SK-N-SH treated with all-trans-retinoic acid at 6 μM for 48 hours (cell line): ENCODE data around the gene MGMT.

Source experiments
- ATAC-seq: fragments of 200-7000 bp; cut with Tn5 transposase; 3 replicates; pipeline ENCODE4 v1.9.1; 2020; ENCODE audit warnings: mild to moderate bottlenecking, moderate library complexity
- ARNTL ChIP-seq: fragments of 450-650 bp; formaldehyde crosslinking; IDR thresholded peaks from 2 replicates; pipeline ENCODE4 v1.5.0; 2020; ENCODE audit warnings: low read depth, mild to moderate bottlenecking, moderate library complexity, borderline replicate concordance
- BACH2 ChIP-seq: fragments of 250-450 bp; sonication (Bioruptor Pico); IDR thresholded peaks from 2 replicates; pipeline ENCODE4 v1.9.0; 2021; ENCODE audit warnings: mild to moderate bottlenecking, borderline replicate concordance
- CREB5 ChIP-seq: fragments of 250-450 bp; sonication (Bioruptor Pico); IDR thresholded peaks from 2 replicates; pipeline ENCODE4 v1.5.1; 2020; ENCODE audit warnings: low read depth, mild to moderate bottlenecking, moderate library complexity
- CSDC2 ChIP-seq: fragments of 250-450 bp; sonication (Bioruptor Pico); IDR thresholded peaks from 2 replicates; pipeline ENCODE4 v1.5.0; 2020; ENCODE audit warnings: mild to moderate bottlenecking, moderate library complexity
- ESRRG ChIP-seq: fragments of 250-450 bp; sonication (Bioruptor Pico); IDR thresholded peaks from 2 replicates; pipeline ENCODE4 v1.6.1; 2021; ENCODE audit warnings: mild to moderate bottlenecking
- GLIS3 ChIP-seq: fragments of 250-450 bp; sonication (Bioruptor Pico); IDR thresholded peaks from 2 replicates; pipeline ENCODE4 v1.5.0; 2020; ENCODE audit warnings: mild to moderate bottlenecking, moderate library complexity
- ISL1 ChIP-seq: fragments of 250-450 bp; sonication (Bioruptor Pico); IDR thresholded peaks from 2 replicates; pipeline ENCODE4 v2.1.2; 2022; ENCODE audit warnings: mild to moderate bottlenecking, moderate library complexity
- PATZ1 ChIP-seq: fragments of 250-450 bp; sonication (Bioruptor Pico); IDR thresholded peaks from 2 replicates; pipeline ENCODE4 v1.8.0; 2020; ENCODE audit warnings: mild to moderate bottlenecking, moderate library complexity, borderline replicate concordance
- PPARA ChIP-seq: fragments of 250-450 bp; sonication (Bioruptor Pico); IDR thresholded peaks from 2 replicates; pipeline ENCODE4 v1.5.0; 2020; ENCODE audit warnings: mild to moderate bottlenecking, borderline replicate concordance
- RARB ChIP-seq: fragments of 250-450 bp; sonication (Bioruptor Pico); IDR thresholded peaks from 2 replicates; pipeline ENCODE4 v1.8.0; 2021; ENCODE audit warnings: mild to moderate bottlenecking, moderate library complexity
- SNAI2 ChIP-seq: fragments of 250-450 bp; sonication (Bioruptor Pico); IDR thresholded peaks from 2 replicates; pipeline ENCODE4 v1.5.0; 2020; ENCODE audit warnings: mild to moderate bottlenecking, moderate library complexity
- TCF4 ChIP-seq: fragments of 250-450 bp; sonication (Bioruptor Pico); IDR thresholded peaks from 2 replicates; pipeline ENCODE4 v1.8.0; 2021; ENCODE audit warnings: mild to moderate bottlenecking, moderate library complexity, borderline replicate concordance
- TOX ChIP-seq: fragments of 250-450 bp; sonication (Bioruptor Pico); IDR thresholded peaks from 2 replicates; pipeline ENCODE4 v1.8.0; 2021; ENCODE audit warnings: mild to moderate bottlenecking, moderate library complexity, borderline replicate concordance
- TSHZ2 ChIP-seq: fragments of 250-450 bp; sonication (Bioruptor Pico); IDR thresholded peaks from 2 replicates; pipeline ENCODE4 v1.5.0; 2020; ENCODE audit warnings: mild to moderate bottlenecking, moderate library complexity
- ZC3H10 ChIP-seq: fragments of 250-450 bp; sonication (Bioruptor Pico); IDR thresholded peaks from 2 replicates; pipeline ENCODE4 v1.5.1; 2021; ENCODE audit warnings: mild to moderate bottlenecking, moderate library complexity
- ZFP3 ChIP-seq: fragments of 250-450 bp; sonication (Bioruptor Pico); IDR thresholded peaks from 2 replicates; pipeline ENCODE4 v1.5.0; 2020; ENCODE audit warnings: mild to moderate bottlenecking, moderate library complexity
- ZFP30 ChIP-seq: fragments of 450-650 bp; formaldehyde crosslinking; IDR thresholded peaks from 2 replicates; pipeline ENCODE4 v1.5.0; 2022; ENCODE audit warnings: mild to moderate bottlenecking, moderate library complexity
- ZNF565 ChIP-seq: fragments of 450-650 bp; formaldehyde crosslinking; conservative IDR thresholded peaks from 2 replicates; pipeline ENCODE4 v1.5.0; 2020; ENCODE audit warnings: low read depth, mild to moderate bottlenecking, moderate library complexity
- ZNF70 ChIP-seq: fragments of 450-650 bp; formaldehyde crosslinking; IDR thresholded peaks from 2 replicates; pipeline ENCODE4 v1.5.0; 2020; ENCODE audit warnings: mild to moderate bottlenecking, moderate library complexity
- ZNF8 ChIP-seq: fragments of 450-650 bp; formaldehyde crosslinking; IDR thresholded peaks from 2 replicates; pipeline ENCODE4 v1.5.0; 2020; ENCODE audit warnings: mild to moderate bottlenecking, moderate library complexity
- TF ChIP-seq, protein P1 (sequence below): fragments of 250-450 bp; sonication (Bioruptor Pico); IDR thresholded peaks from 2 replicates; pipeline ENCODE4 v1.5.1; 2021; ENCODE audit warnings: mild to moderate bottlenecking, moderate library complexity
- TF ChIP-seq, protein P2 (sequence below): fragments of 250-450 bp; sonication (Bioruptor Pico); IDR thresholded peaks from 2 replicates; pipeline ENCODE4 v1.8.0; 2021; ENCODE audit warnings: low read depth, mild to moderate bottlenecking, moderate library complexity, borderline replicate concordance

Gene MGMT

GRCh38 chr10:129713659-129714265 lies 246.7 kb downstream of the MGMT start:
- TF ChIP-seq SNAI2 (CRISPR knock-in tag): no peak
- TF ChIP-seq ZNF8: no peak
- no peak for TF ChIP-seq ISL1 (CRISPR knock-in tag)
- TF ChIP-seq TCF4 (CRISPR knock-in tag): no peak
- no peak for TF ChIP-seq ZFP3
- TF ChIP-seq PPARA (CRISPR knock-in tag): no peak
- TF ChIP-seq, protein P1, sequence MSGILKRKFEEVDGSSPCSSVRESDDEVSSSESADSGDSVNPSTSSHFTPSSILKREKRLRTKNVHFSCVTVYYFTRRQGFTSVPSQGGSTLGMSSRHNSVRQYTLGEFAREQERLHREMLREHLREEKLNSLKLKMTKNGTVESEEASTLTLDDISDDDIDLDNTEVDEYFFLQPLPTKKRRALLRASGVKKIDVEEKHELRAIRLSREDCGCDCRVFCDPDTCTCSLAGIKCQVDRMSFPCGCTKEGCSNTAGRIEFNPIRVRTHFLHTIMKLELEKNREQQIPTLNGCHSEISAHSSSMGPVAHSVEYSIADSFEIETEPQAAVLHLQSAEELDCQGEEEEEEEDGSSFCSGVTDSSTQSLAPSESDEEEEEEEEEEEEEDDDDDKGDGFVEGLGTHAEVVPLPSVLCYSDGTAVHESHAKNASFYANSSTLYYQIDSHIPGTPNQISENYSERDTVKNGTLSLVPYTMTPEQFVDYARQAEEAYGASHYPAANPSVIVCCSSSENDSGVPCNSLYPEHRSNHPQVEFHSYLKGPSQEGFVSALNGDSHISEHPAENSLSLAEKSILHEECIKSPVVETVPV (CRISPR knock-in tag): no peak
- no peak for ATAC-seq

GRCh38 chr10:129715805-129716204 lies 248.8 kb downstream of the MGMT start:
- ATAC-seq: no peak
- TF ChIP-seq RARB (CRISPR knock-in tag) (no peak), TSHZ2 (CRISPR knock-in tag) (no peak), CREB5 (CRISPR knock-in tag) (no peak), PATZ1 (CRISPR knock-in tag) (no peak), ZFP30 (CRISPR knock-in tag) (no peak), BACH2 (CRISPR knock-in tag) (no peak), ARNTL (CRISPR knock-in tag) (no peak), GLIS3 (CRISPR knock-in tag) (no peak), SNAI2 (CRISPR knock-in tag) (no peak), ZFP3 (no peak), ZC3H10 (CRISPR knock-in tag) (no peak), ZNF70 (CRISPR knock-in tag) (no peak), ISL1 (CRISPR knock-in tag) (no peak), PPARA (CRISPR knock-in tag) (no peak), ZNF8 (no peak), ZNF565 (CRISPR knock-in tag) (no peak)
- TF ChIP-seq, protein P1 (CRISPR knock-in tag): no peak
- TF ChIP-seq, protein P2, sequence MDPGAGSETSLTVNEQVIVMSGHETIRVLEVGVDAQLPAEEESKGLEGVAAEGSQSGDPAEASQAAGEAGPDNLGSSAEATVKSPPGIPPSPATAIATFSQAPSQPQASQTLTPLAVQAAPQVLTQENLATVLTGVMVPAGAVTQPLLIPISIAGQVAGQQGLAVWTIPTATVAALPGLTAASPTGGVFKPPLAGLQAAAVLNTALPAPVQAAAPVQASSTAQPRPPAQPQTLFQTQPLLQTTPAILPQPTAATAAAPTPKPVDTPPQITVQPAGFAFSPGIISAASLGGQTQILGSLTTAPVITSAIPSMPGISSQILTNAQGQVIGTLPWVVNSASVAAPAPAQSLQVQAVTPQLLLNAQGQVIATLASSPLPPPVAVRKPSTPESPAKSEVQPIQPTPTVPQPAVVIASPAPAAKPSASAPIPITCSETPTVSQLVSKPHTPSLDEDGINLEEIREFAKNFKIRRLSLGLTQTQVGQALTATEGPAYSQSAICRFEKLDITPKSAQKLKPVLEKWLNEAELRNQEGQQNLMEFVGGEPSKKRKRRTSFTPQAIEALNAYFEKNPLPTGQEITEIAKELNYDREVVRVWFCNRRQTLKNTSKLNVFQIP: no peak
- TF ChIP-seq, all 23 proteins: peak for 0

DNA sequence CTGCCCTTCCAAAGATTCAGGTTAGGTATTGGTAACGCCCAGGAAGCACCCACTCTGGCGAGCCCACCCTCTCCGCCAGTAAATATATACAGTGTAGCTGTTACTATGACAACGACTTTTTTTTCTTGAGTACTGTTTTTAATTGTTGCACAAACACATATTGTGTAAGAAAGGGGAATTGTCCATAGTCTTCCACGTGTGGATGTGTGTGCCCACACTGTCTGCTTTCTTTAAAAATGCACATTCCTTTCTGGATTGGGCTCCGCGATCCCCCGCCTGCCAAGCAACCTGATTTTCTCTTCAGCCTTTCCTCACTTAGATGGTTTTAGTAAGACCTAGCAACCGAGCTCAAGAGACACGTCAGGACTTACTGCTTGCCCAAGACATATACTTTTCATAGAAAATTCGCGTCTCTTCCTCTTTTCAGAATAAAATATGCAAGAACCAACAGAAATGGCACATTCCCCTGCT lies 249.2 kb downstream of the MGMT start:
- ATAC-seq: no peak
- no peak for TF ChIP-seq CREB5 (CRISPR knock-in tag)
- no peak for TF ChIP-seq CSDC2 (CRISPR knock-in tag)
- TF ChIP-seq PPARA (CRISPR knock-in tag): no peak
- TF ChIP-seq ZC3H10 (CRISPR knock-in tag): no peak
- TF ChIP-seq ESRRG (CRISPR knock-in tag): no peak
- TF ChIP-seq ZNF8: no peak
- no peak for TF ChIP-seq BACH2 (CRISPR knock-in tag)
- TF ChIP-seq ARNTL (CRISPR knock-in tag): no peak
- TF ChIP-seq, protein P1 (CRISPR knock-in tag): no peak
- TF ChIP-seq ZNF565 (CRISPR knock-in tag): no peak
- TF ChIP-seq TOX (CRISPR knock-in tag): no peak
- no peak for TF ChIP-seq RARB (CRISPR knock-in tag)
- no peak for TF ChIP-seq SNAI2 (CRISPR knock-in tag)
